ENCODE results near the gene BBOX1. TPM values are rescaled to one million over a fixed set of nuclear protein-coding genes. Genes with fewer than 3 reads are reported as not detected.

Gene BBOX1
- polyA plus RNA-seq, 3 donors: not detected

DNA sequence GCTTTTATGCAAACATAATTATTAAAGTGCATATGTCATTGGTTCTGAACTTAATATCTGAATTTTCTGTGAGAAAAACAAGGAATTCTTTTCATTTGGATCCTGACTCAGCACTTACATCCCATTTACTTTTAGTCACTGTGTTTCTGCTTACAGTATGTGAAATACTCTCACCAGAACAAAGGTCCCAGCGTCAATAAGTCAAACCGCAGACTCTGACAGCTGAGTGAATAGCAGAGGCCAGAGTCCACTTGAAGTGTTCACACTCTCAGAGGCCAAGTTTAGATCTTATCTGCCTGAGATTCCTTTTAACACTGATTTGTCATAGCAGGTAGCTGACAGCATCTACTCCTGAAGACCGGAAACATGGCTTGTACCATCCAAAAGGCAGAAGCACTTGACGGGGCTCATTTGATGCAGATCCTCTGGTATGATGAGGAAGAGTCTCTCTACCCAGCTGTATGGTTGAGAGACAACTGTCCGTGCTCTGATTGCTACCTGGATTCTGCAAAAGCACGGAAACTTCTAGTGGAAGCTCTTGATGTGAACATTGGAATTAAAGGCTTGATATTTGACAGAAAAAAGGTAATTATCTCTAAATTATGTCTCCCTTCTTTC is 14.6 kb downstream of the BBOX1 start:
- H3K27ac Mint-ChIP-seq: no peak overlapping the region
- H3K4me1 Mint-ChIP-seq: no peaks in the 10 kb centered on the region

DNA sequence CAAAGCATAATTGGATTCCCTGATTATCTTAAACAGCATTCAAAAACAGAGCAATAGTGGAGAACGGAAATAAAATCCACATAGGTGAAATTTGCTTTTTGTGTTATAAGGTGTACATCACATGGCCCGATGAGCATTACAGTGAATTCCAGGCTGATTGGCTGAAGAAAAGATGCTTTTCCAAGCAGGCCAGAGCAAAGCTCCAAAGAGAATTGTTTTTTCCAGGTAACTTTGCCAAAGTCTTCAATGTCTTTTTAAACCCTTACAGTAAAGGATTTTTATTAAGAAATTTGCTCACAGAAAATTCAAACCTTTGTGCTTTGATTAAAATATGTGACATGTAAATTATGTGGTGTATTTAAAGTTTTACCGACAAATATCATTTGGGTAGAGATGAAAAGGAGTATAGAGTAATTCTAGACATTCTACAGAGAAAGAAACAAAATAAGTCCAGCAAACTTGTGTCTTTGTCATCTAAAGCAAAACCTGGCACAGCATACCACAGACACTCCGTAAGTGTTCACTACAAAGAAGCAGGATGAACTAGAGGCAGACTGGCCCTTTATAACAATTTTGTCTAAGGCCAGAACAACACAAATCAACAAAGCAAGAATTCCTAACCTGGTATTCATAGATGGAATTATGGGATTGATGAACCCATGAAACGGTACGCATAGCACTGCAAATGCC is 16.6 kb downstream of the BBOX1 start:
- peaks cover 0 to 11% (median 1%) of the 10 kb centered on the region in 7 donors for H3K9me3 Mint-ChIP-seq
- no peak overlapping the region for H3K4me3 Mint-ChIP-seq

More for the DNA sequence above, 14.6 kb downstream of the BBOX1 start:
- H3K36me3 Mint-ChIP-seq: no peaks in the 10 kb centered on the region
- no peaks in the 10 kb centered on the region for H3K36me3 ChIP-seq (replicated peaks in 1 of 2; ENCODE audit: control insufficient read depth in 1 of 2, insufficient read depth in 2 of 2, low read length in 2 of 2)
- no peak for DNase-seq
- intact Hi-C loops (cut with micrococcal nuclease): no loop called here
- 79% methylated on average over 4 of the region's 6 CpGs for WGBS (ENCODE audit: insufficient coverage)
- H3K4me2 ChIP-seq (replicated peaks; ENCODE audit: extremely low read depth, low read length, poor library complexity, severe bottlenecking): no peak overlapping the region
- no peak overlapping the region for H3K4me3 ChIP-seq (replicated peaks in 1 of 3; ENCODE audit: low read depth in 2 of 3, low read length in 3 of 3)
- H3K9me3 ChIP-seq (replicated peaks in 1 of 2; ENCODE audit: control insufficient read depth in 1 of 2, insufficient read depth in 1 of 2, low read length in 2 of 2): peaks cover 3 to 4% of the 10 kb centered on the region in 2 donors
- no peaks in the 10 kb centered on the region for H3K79me2 ChIP-seq (ENCODE audit: insufficient read depth, low read length)
- no peaks in the 10 kb centered on the region for H3K27me3 ChIP-seq (ENCODE audit: control insufficient read depth in 2 of 2, insufficient read depth in 2 of 2, low read length in 2 of 2)
- H3K27me3 Mint-ChIP-seq (ENCODE audit: low read depth in 3 of 3): no peaks in the 10 kb centered on the region
- H3K9me3 Mint-ChIP-seq: peaks cover 0 to 11% (median 1%) of the 10 kb centered on the region in 7 donors
- H3K4me3 Mint-ChIP-seq: no peak overlapping the region
- no peaks in the 10 kb centered on the region for H3K4me1 ChIP-seq (ENCODE audit: control insufficient read depth in 1 of 2, insufficient read depth in 2 of 2, low read length in 2 of 2)
- H4K20me1 ChIP-seq (ENCODE audit: insufficient read depth, low read length): no peaks in the 10 kb centered on the region
- TF ChIP-seq, protein P1, sequence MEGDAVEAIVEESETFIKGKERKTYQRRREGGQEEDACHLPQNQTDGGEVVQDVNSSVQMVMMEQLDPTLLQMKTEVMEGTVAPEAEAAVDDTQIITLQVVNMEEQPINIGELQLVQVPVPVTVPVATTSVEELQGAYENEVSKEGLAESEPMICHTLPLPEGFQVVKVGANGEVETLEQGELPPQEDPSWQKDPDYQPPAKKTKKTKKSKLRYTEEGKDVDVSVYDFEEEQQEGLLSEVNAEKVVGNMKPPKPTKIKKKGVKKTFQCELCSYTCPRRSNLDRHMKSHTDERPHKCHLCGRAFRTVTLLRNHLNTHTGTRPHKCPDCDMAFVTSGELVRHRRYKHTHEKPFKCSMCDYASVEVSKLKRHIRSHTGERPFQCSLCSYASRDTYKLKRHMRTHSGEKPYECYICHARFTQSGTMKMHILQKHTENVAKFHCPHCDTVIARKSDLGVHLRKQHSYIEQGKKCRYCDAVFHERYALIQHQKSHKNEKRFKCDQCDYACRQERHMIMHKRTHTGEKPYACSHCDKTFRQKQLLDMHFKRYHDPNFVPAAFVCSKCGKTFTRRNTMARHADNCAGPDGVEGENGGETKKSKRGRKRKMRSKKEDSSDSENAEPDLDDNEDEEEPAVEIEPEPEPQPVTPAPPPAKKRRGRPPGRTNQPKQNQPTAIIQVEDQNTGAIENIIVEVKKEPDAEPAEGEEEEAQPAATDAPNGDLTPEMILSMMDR (IDR thresholded peaks at IDR 0.05): no peak
- no peak overlapping the region for H3K27ac ChIP-seq (ENCODE audit: low read depth in 1 of 2, low read length in 2 of 2)
- no peak overlapping the region for H3K9ac ChIP-seq (ENCODE audit: insufficient read depth, low read length, poor library complexity, severe bottlenecking)
- H2AFZ ChIP-seq (ENCODE audit: insufficient read depth, low read depth, low read length, poor library complexity, severe bottlenecking): no peak overlapping the region

More for the DNA sequence above, 16.6 kb downstream of the BBOX1 start:
- Histone ChIP-seq H3K27ac (ENCODE audit: low read depth in 1 of 2, low read length in 2 of 2) (no peak overlapping the region), H4K20me1 (ENCODE audit: insufficient read depth, low read length) (no peaks in the 10 kb centered on the region), H3K79me2 (ENCODE audit: insufficient read depth, low read length) (no peaks in the 10 kb centered on the region), H3K4me1 (ENCODE audit: control insufficient read depth in 1 of 2, insufficient read depth in 2 of 2, low read length in 2 of 2) (no peaks in the 10 kb centered on the region), H2AFZ (ENCODE audit: insufficient read depth, low read depth, low read length, poor library complexity, severe bottlenecking) (no peak overlapping the region), H3K4me3 (replicated peaks in 1 of 3; ENCODE audit: low read depth in 2 of 3, low read length in 3 of 3) (no peak overlapping the region), H3K4me2 (replicated peaks; ENCODE audit: extremely low read depth, low read length, poor library complexity, severe bottlenecking) (no peak overlapping the region), H3K36me3 (replicated peaks in 1 of 2; ENCODE audit: control insufficient read depth in 1 of 2, insufficient read depth in 2 of 2, low read length in 2 of 2) (no peaks in the 10 kb centered on the region), H3K9ac (ENCODE audit: insufficient read depth, low read length, poor library complexity, severe bottlenecking) (no peak overlapping the region), H3K9me3 (replicated peaks in 1 of 2; ENCODE audit: control insufficient read depth in 1 of 2, insufficient read depth in 1 of 2, low read length in 2 of 2) (peaks cover 3 to 4% of the 10 kb centered on the region in 2 donors), H3K27me3 (ENCODE audit: control insufficient read depth in 2 of 2, insufficient read depth in 2 of 2, low read length in 2 of 2) (no peaks in the 10 kb centered on the region)
- DNase-seq: no peak
- WGBS (ENCODE audit: insufficient coverage): no CpG with 5 or more reads among the region's 6 CpGs
- H3K27ac Mint-ChIP-seq: no peak overlapping the region
- H3K4me1 Mint-ChIP-seq: no peaks in the 10 kb centered on the region
- no peaks in the 10 kb centered on the region for H3K36me3 Mint-ChIP-seq
- intact Hi-C loops (cut with micrococcal nuclease): no loop called here
- TF ChIP-seq, protein P1 (IDR thresholded peaks at IDR 0.05): no peak
- H3K27me3 Mint-ChIP-seq (ENCODE audit: low read depth in 3 of 3): no peaks in the 10 kb centered on the region

Measured in CD14-positive monocyte (primary cell).